Superior temporal gyrus (tissue), 1 donor: ENCODE measurements around the gene OPRL1.
"Not testable (repeated sequence)": the region's sequence is repeated elsewhere in the genome, so short reads cannot be mapped to it uniquely, and the experiment has no call there.

ENCODE experiments used
- DNase-seq: peaks from one replicate; pipeline ENCODE4 v3.0.0-alpha.2; 2016; ENCODE audit errors: extremely low spot score

OPRL1 gene

GRCh38 chr20:64083804-64084684 lies 4.2 kb downstream of the OPRL1 start, which contains the start of gene LKAAEAR1:
Gene LKAAEAR1 (minus strand): TSS chr20:64084398. CDS start chr20:64084219, 179 bp downstream.
- no peak for DNase-seq

GRCh38 chr20:64084685-64085152 lies 4.8 kb downstream of the OPRL1 start:
- DNase-seq = no peak

GRCh38 chr20:64086801-64087200 lies 6.9 kb downstream of the OPRL1 start:
- no peak for DNase-seq

- not testable (repeated sequence) for DNase-seq
These were observed 7.4 kb downstream of the OPRL1 start for GRCh38 chr20:64087226-64087825.

GRCh38 chr20:64088586-64088985 lies 8.7 kb downstream of the OPRL1 start:
- not testable (repeated sequence) for DNase-seq

- DNase-seq = peak; percentile 57
These were observed 10.3 kb downstream of the OPRL1 start for GRCh38 chr20:64090165-64090564.

GRCh38 chr20:64091340-64091739 lies 11.5 kb downstream of the OPRL1 start:
- DNase-seq = no peak

- no peak for DNase-seq
These were observed 11.9 kb downstream of the OPRL1 start for GRCh38 chr20:64091770-64092169.

GRCh38 chr20:64092258-64093012 lies 12.6 kb downstream of the OPRL1 start:
- no peak for DNase-seq

GRCh38 chr20:64093013-64093503 lies 13.2 kb downstream of the OPRL1 start:
- DNase-seq = no peak

GRCh38 chr20:64095455-64095854 lies 15.6 kb downstream of the OPRL1 start:
- no peak for DNase-seq

GRCh38 chr20:64095927-64096326 lies 16.0 kb downstream of the OPRL1 start:
- no peak for DNase-seq

GRCh38 chr20:64096535-64096934 lies 16.7 kb downstream of the OPRL1 start:
- no peak for DNase-seq

GRCh38 chr20:64098471-64099013 lies 18.7 kb downstream of the OPRL1 start:
- no peak for DNase-seq

GRCh38 chr20:64099086-64099786 lies 19.4 kb downstream of the OPRL1 start:
- no peak for DNase-seq

- no peak for DNase-seq
These were observed 20.1 kb downstream of the OPRL1 start for GRCh38 chr20:64099880-64100565.

GRCh38 chr20:64100566-64100888 lies 20.6 kb downstream of the OPRL1 start:
- DNase-seq = no peak

GRCh38 chr20:64100946-64101688 lies 21.2 kb downstream of the OPRL1 start:
- DNase-seq = no peak

GRCh38 chr20:64101731-64102621 lies 22.1 kb downstream of the OPRL1 start:
- no peak for DNase-seq
